IPS-NIHi11 (cell line): ENCODE measurements around the gene PCDH11Y.
"Not testable (repeated sequence)": the region's sequence is repeated elsewhere in the genome, so short reads cannot be mapped to it uniquely, and the experiment has no call there.

Experiments
- DNase-seq: peaks from one replicate; pipeline ENCODE4 v3.0.0; 2012; ENCODE audit warnings: mixed read lengths, low spot score

Gene PCDH11Y

GRCh38 chrY:5000057-5000456 lies at the start of gene PCDH11Y:
TSS of gene PCDH11Y (plus strand) at chrY:5000296. CDS start at chrY:5057100, 56,804 bp downstream.
- not testable (repeated sequence) for DNase-seq

GRCh38 chrY:4967894-4968293 lies 32.2 kb upstream of the PCDH11Y start:
- DNase-seq: not testable (repeated sequence)

- DNase-seq: not testable (repeated sequence)
Measured at GRCh38 chrY:4991743-4992400, 8.2 kb upstream of the PCDH11Y start.

- not testable (repeated sequence) for DNase-seq
Measured at GRCh38 chrY:4994892-4995291, 5.2 kb upstream of the PCDH11Y start.

- not testable (repeated sequence) for DNase-seq
Measured at GRCh38 chrY:5002476-5003184, 2.5 kb downstream of the PCDH11Y start.

GRCh38 chrY:5038972-5039523 lies 39.0 kb downstream of the PCDH11Y start:
- DNase-seq: not testable (repeated sequence)

GRCh38 chrY:5083017-5083416 lies 82.9 kb downstream of the PCDH11Y start:
- DNase-seq: peak; percentile 0

GRCh38 chrY:5182998-5183397 lies 182.9 kb downstream of the PCDH11Y start:
- DNase-seq: not testable (repeated sequence)

- not testable (repeated sequence) for DNase-seq
Measured at GRCh38 chrY:5215116-5215515, 215.0 kb downstream of the PCDH11Y start.

GRCh38 chrY:5324931-5325330 lies 324.8 kb downstream of the PCDH11Y start:
- not testable (repeated sequence) for DNase-seq

- not testable (repeated sequence) for DNase-seq
Measured at GRCh38 chrY:5342220-5342619, 342.1 kb downstream of the PCDH11Y start.

- not testable (repeated sequence) for DNase-seq
Measured at GRCh38 chrY:5543705-5544104, 543.6 kb downstream of the PCDH11Y start.

- DNase-seq: not testable (repeated sequence)
Measured at GRCh38 chrY:5638589-5638988, 638.5 kb downstream of the PCDH11Y start.

- not testable (repeated sequence) for DNase-seq
Measured at GRCh38 chrY:5679265-5679664, 679.2 kb downstream of the PCDH11Y start.

GRCh38 chrY:5708727-5709126 lies 708.6 kb downstream of the PCDH11Y start:
- not testable (repeated sequence) for DNase-seq

- DNase-seq: not testable (repeated sequence)
Measured at GRCh38 chrY:5709788-5710381, 709.8 kb downstream of the PCDH11Y start.

GRCh38 chrY:5761403-5761802 lies 761.3 kb downstream of the PCDH11Y start:
- not testable (repeated sequence) for DNase-seq

- not testable (repeated sequence) for DNase-seq
Measured at GRCh38 chrY:5776485-5776884, 776.4 kb downstream of the PCDH11Y start.
